Uterus (tissue), 4 donors: ENCODE data around the gene CDH6. TPM values are rescaled to one million over a fixed set of nuclear protein-coding genes. Genes with fewer than 3 reads are reported as not detected.

Experiments
- DNase-seq, 2 donors: peaks; one replicate each; pipeline ENCODE4 v3.0.0-alpha.2; 2019 to 2020
- H3K27ac ChIP-seq, 2 donors: fragments of 200-600 bp; sonication (generic); 1 replicate in 1 of 2; 2 replicates in 1 of 2; pipeline ENCODE4 v1.5.1; 2016 to 2018
- H3K27me3 ChIP-seq, 2 donors: fragments of 200-600 bp; sonication (generic); one replicate each; pipeline ENCODE4 v1.5.1; 2018 to 2019; ENCODE audit warnings: control low read depth in 1 of 2
- H3K36me3 ChIP-seq, 2 donors: fragments of 200-600 bp; sonication (generic); one replicate each; pipeline ENCODE4 v1.5.1; 2019; ENCODE audit warnings: control low read depth in 1 of 2
- H3K4me1 ChIP-seq, 2 donors: fragments of 200-600 bp; sonication (generic); one replicate each; pipeline ENCODE4 v1.5.1; 2018 to 2019; ENCODE audit warnings: control low read depth in 1 of 2
- H3K4me3 ChIP-seq, 2 donors: fragments of 200-600 bp; sonication (generic); 1 replicate in 1 of 2; 2 replicates in 1 of 2; pipeline ENCODE4 v1.5.1; 2018 to 2019; ENCODE audit warnings: mild to moderate bottlenecking in 1 of 2
- H3K9me3 ChIP-seq, 2 donors: fragments of 200-600 bp; sonication (generic); one replicate each; pipeline ENCODE4 v1.5.1; 2019; ENCODE audit warnings: control low read depth in 1 of 2
- CTCF ChIP-seq, 4 experiments: fragments of 200-600 bp in 2 of 4; fragments of 450-650 bp in 2 of 4; sonication (generic) in 2 of 4; IDR thresholded peaks; one replicate each; pipeline ENCODE4 v1.5.1; 2016 to 2019; ENCODE audit warnings: antibody characterized with exemption in 4 of 4, mild to moderate bottlenecking in 2 of 4, moderate library complexity in 1 of 4
- POLR2A ChIP-seq, 2 donors: fragments of 450-650 bp; IDR thresholded peaks; one replicate each; pipeline ENCODE4 v1.6.1; 2016; ENCODE audit warnings: antibody characterized with exemption in 2 of 2, mild to moderate bottlenecking in 1 of 2, moderate library complexity in 1 of 2
- intact Hi-C: fragments of 100-400 bp; cut with DNase I; formaldehyde crosslinking; loops from one replicate; pipeline ENCODE4 v1.15.1; 2023; ENCODE audit warnings: low total_unique reads
- total RNA-seq, 4 donors: library from RNA; depleted of rRNA in 3 of 4; stranded (reverse); fragments of >200 nt in 3 of 4; gene quantifications; one replicate each; pipeline versions ENCODE4 v1.1.0 to v1.2.4, GENCODE V29; 2014 to 2023
- donor health status: DM: yes; HTN: yes; CAD: no.

Gene CDH6
- total RNA-seq, 4 donors from 2014 or later: 2.1 to 23.4 (median 7.0) TPM

- H3K36me3 ChIP-seq: no peaks in the 10 kb centered on the region
- no peak overlapping the region for H3K4me3 ChIP-seq
- no peaks in the 10 kb centered on the region for H3K9me3 ChIP-seq
- DNase-seq: no peak
- TF ChIP-seq CTCF (IDR thresholded peaks at IDR 0.05): no peak
- TF ChIP-seq POLR2A (IDR thresholded peaks at IDR 0.05): no peak
- intact Hi-C loops: no loop called here
- H3K27ac ChIP-seq: no peak overlapping the region
- H3K4me1 ChIP-seq: no peaks in the 10 kb centered on the region
- no peaks in the 10 kb centered on the region for H3K27me3 ChIP-seq
Observed at GRCh38 chr5:31317665-31318064, 124.2 kb downstream of the CDH6 start.

- Histone ChIP-seq H3K27me3 (no peaks in the 10 kb centered on the region), H3K9me3 (no peaks in the 10 kb centered on the region), H3K4me3 (no peak overlapping the region), H3K27ac (no peak overlapping the region), H3K36me3 (no peaks in the 10 kb centered on the region), H3K4me1 (no peaks in the 10 kb centered on the region)
- DNase-seq: no peak
- intact Hi-C loops: no loop called here
- TF ChIP-seq POLR2A (IDR thresholded peaks at IDR 0.05) (no peak), CTCF (IDR thresholded peaks at IDR 0.05) (no peak)
Observed at GRCh38 chr5:31319335-31319734, 125.8 kb downstream of the CDH6 start.

GRCh38 chr5:31322946-31323345 is 129.5 kb downstream of the CDH6 start:
- intact Hi-C loops: no loop called here
- no peak for DNase-seq
- H3K27ac ChIP-seq: no peak overlapping the region
- no peaks in the 10 kb centered on the region for H3K27me3 ChIP-seq
- H3K36me3 ChIP-seq: no peaks in the 10 kb centered on the region
- TF ChIP-seq POLR2A (IDR thresholded peaks at IDR 0.05) (no peak), CTCF (IDR thresholded peaks at IDR 0.05) (no peak)
- H3K4me1 ChIP-seq: no peaks in the 10 kb centered on the region
- H3K4me3 ChIP-seq: no peak overlapping the region
- H3K9me3 ChIP-seq: no peaks in the 10 kb centered on the region

GRCh38 chr5:31324842-31325241 is 131.4 kb downstream of the CDH6 start:
- DNase-seq: no peak
- no peaks in the 10 kb centered on the region for H3K9me3 ChIP-seq
- no peaks in the 10 kb centered on the region for H3K27me3 ChIP-seq
- intact Hi-C loops: no loop called here
- no peaks in the 10 kb centered on the region for H3K36me3 ChIP-seq
- no peak overlapping the region for H3K4me3 ChIP-seq
- no peaks in the 10 kb centered on the region for H3K4me1 ChIP-seq
- TF ChIP-seq POLR2A (IDR thresholded peaks at IDR 0.05): no peak
- no peak for TF ChIP-seq CTCF (IDR thresholded peaks at IDR 0.05)
- H3K27ac ChIP-seq: no peak overlapping the region

- no peak for TF ChIP-seq CTCF (IDR thresholded peaks at IDR 0.05)
- no peak for TF ChIP-seq POLR2A (IDR thresholded peaks at IDR 0.05)
- Histone ChIP-seq H3K4me3 (no peak overlapping the region), H3K27ac (no peak overlapping the region), H3K36me3 (no peaks in the 10 kb centered on the region), H3K9me3 (no peaks in the 10 kb centered on the region), H3K4me1 (no peaks in the 10 kb centered on the region), H3K27me3 (no peaks in the 10 kb centered on the region)
- intact Hi-C loops: no loop called here
- no peak for DNase-seq
Observed at GRCh38 chr5:31328040-31328733, 134.7 kb downstream of the CDH6 start.
